Left forelimb (tissue), 1 donor: ENCODE data around the gene PHF23.

Experiments
- DNase-seq: peaks from one replicate; pipeline ENCODE4 v3.0.0-alpha.2; 2018; ENCODE audit warnings: low spot score

The PHF23 gene

DNA sequence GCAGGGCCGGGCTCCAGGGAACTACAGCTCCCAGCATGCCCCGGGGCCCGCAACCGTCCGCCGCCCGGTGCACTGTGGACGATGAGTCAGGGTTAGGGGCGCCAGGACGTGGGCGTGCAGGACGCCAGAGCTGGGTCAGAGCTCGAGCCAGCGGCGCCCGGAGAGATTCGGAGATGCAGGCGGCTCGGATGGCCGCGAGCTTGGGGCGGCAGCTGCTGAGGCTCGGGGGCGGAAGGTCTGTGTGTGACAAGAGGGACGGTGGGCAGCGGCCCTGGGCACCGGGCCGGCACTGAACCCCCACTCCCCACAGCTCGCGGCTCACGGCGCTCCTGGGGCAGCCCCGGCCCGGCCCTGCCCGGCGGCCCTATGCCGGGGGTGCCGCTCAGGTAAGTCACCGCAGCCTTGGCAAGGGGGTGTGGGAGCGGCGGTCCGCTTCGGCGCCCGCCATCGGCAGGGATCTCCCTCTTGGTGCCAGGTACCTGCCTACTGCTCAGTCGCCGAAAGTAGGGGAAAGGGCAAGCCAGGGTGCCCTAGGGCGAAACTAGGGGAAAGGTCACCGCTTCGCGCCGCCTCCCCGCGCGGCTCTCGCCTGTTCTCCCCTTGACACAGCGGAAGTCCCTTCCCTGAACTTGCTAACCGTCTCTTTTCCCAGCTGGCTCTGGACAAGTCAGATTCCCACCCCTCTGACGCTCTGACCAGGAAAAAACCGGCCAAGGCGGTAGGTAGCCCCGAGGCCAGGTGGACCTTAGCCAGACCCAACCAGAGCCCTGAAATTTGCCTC is 19.3 kb downstream of the PHF23 start, which contains the start of the genes ACADVL and DLG4:
Gene ACADVL, plus strand, starts transcription at position 127 of the 781 bp plus-strand sequence. Its CDS starts 47 bp downstream, at position 174.
Gene DLG4, minus strand, starts transcription at position 25 of the 781 bp plus-strand sequence.
- DNase-seq, result peak; percentile 93

DNA sequence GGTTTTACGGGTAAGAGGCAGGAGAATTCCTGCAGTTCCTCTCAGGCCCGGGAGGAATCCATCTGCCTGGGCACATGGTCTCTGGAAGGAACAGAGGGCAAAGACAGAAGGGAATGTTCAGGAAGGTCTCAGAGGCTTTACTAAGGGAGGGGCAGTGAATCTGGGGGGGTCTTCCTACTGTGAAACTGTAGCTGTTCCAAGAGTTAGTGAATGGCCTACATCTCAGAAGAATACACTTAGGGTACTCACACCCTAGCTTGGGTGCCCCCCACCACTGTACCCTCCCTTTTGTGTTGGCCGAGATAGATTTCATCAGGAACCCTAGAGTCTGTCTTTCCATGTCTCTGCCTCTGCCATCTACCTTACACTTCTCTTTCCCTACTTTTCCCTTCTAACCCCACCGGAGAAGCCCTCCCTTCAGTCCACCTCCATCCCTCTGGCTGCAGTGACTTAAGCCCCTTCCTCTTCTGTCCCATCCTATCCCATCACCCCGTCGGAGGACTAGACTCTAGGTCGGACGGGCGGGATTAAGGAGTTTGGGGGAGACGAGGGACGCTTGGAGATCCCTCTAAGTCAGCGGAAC is 19.9 kb downstream of the PHF23 start:
- DNase-seq, result no peak

DNA sequence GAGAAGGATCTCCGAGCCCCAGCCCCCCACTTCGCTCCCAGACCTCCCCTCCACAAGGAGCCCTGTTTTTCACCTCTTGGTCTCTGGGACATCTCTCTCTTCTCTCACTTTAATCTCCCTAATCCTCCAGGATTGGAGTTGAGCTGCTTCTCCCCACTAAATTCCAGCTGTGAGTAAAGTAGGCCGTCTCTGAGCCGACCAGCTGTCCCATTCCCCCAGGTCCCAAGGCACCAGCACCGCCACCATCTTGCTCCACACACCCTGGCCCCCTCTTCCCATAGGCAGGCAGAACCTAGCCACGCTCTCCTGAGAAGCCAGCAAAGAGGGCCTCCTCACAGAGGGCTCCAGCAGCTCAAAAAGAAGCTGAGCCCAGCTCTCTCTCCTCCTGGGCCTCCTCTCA is 20.5 kb downstream of the PHF23 start:
- no peak for DNase-seq

DNA sequence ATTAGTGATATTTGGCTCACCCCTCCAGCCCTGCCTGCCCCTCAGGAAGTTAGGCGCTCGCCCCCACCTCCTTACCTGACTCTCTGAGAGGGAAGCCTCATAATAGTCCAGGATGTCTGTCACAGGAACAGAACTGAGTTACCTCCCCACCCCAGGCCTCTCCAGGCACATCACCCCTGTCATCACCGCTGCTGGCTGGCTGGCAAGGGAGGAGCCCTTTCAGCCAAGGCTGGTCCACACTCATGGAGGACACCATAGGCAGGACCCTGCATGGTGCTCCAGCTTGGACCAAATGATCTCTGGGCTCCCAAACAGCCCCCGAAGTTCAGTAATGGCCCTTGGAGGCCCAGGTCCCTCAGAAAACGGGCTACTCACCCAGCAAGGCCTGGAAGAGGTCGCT is 21.1 kb downstream of the PHF23 start:
- DNase-seq, result no peak

DNA sequence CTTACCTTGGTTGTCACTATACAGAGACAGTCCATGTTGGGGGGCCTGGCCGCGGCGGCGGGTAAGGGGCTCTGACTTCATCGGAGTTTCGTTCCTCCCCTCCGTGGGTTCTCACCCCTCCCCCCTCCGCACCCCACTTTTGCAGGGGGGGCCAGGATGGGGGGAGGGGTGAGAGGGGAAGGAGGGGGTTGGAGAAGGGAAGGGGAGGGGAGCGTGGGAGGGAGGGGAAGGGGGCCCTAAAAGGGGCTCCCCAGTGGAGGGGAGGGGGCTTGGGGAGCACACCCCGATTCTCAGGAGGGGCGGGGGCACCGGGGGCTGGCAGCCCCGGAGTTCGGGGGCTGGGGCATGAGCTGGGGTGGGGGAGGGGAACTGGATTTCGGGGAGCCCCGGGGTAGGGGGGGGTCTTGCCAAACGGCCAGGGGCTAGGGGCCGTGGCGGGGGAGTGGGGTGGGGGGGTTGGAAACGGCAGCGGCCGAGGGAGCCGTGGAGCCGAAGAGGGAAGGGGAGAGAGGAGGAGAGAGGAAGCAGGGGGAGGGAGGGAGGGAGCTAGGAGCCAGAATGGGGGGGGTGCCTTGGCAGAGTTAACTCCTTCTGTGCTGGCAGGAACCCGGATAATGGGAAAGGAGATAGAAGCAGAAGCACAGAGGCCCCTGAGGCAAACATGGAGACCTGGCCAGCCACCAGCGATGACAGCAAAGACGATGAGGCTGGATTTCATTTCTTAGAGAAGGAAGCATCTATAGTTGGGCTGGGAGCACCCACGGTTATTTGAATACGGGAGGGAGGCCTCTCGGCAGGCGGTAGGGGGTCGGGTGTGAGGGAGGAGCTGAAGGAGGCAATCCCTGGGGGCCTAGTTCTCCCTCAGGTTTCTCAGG is 21.9 kb downstream of the PHF23 start:
- DNase-seq, result peak; percentile 87

DNA sequence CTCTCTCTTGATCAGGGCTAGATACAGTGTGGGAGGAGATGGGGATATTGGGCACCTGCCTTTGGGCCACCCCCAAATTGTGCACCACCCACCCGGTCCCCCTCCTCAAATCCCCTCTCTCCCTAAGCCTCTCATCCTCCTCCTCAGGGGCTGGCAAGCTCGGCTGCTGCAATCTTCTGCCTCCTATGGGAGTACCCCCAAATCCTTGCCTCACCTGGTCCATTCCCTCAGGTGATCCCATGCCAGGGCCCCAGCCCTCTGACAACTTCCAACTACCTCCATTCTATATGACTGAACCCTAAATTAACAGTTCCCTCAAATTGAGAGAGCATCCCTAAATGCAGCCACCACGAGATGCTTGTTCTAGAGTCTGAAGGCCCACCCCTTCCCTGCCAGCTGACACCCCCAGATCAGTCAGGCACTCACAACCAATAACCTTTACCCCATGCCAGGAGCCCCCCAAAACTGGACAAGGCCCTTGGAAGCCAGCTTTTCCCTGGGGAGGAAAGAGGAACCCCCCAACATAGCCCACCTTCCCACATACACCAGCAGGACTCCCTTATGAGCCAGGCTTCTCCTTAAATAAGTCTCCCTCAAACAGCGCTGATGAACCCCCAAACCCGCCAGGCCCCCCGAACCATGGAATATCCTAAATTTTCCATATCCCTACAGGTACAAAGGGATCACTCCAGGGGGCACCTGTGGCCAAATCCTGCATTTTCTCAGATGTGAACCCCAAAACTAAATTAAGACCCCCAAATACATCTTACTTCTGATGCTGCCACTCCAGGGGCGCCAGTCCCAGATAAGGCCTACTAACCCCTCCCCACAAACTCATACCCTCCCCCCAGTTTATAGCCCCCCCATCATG is 22.8 kb downstream of the PHF23 start:
- DNase-seq, result no peak

DNA sequence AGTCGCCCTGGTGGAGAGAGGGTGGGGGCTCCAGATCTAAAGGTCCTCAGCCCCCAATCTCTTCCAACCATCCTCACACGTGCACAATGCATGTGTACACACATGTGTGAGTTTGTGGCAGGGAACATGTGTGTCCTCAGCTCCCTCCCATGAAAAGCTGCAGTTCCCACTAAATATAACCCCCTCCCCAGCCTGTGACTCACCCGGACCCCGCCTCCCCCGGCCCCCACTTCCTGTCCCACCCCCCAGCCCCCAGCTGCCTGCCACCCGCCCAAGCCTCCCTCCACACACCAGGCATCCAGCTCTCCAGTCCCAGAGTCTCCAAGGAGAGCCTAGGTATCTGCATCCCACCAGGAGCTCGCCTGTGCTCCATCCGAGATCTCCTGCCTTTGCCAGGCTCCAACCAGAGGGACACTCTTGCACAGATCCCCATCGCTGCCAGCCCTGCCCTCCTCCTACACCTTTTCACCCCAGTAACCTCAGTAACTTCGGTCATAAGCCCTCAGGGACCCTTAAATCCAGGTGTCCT is 23.5 kb downstream of the PHF23 start:
- DNase-seq, result no peak

DNA sequence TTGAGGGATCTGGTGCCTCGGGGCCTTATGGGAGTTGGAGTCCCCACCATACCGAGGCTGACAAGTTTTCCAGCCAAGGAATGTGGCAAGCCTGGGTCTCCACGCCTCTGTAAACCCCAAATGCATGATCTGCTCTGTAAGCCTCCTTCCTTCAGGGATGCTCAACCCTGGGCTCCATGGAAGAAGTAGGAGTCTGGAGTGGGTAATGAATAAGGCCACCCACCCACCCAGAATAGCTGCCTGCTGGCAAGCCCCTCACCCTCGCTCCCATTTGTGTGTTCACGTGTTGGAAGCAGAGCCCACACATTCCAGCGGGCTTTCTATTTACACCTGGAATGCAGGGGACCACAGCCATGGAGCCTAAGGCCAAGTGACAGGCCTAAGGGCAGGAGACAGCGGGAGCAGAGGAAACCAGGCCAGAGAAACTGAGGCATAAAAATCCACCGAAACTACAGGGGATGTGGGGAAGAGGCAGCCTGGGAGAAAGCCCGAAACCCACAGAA is 24.1 kb downstream of the PHF23 start:
- DNase-seq, result no peak

DNA sequence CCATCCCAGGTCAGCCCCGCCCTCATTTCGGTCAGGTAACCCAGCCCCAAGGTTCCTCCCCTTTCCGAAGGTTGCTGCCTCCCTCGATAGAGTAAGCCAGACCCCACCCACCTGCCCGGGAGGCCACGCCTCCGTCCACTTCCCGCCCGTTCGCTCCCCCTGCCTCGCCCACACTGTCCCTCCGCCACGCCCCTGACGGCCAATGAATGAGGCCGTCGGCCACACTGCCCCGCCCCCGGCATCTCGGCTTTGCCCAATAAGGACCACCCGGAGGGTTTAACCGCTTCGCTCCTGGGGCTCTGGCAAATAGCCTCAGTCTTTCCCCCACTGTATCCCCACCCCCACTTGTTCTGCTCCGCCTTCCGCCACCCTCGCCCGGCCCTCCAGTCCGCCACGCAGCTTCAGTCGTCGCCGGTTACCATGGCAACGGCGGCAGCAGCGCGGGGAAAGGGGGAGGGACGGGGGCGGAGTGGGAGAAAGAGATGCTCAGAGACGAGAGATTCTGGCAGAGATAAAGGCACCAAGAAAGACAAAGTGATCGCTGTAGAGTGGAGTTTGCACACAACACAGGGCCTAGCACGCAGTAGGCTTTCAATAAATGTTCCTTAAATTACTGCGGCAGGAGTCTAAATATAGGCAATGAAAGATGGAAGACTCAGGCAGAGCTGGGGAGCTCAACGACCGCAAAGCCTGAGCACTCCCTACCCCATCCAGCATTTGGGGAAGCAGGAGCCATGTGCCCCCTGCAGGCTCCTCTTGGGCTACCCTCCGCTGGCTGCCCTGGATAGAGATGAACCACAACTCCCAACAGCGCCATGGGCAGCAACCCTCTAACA is 24.7 kb downstream of the PHF23 start:
- DNase-seq, result peak; percentile 99

DNA sequence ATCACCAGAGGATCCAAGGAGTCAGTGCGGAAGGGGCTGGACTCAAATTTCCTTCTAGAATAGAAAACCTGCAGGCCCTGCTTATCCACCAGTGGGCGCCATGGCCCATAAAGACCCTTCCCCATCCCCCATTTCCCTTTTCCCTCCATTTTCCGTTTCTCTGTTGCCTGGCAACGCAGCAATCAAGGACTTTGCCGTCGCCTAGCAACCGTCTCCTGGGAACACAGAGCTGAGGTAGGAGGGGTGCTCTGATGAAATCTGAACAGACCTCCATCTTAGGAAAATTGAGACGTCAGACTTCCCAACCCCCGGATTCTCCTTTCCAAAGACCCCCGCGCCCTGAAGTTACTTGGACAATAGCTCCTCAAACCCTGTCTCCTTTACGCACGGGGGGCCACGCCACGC is 25.4 kb downstream of the PHF23 start:
- peak; percentile 86 for DNase-seq

DNA sequence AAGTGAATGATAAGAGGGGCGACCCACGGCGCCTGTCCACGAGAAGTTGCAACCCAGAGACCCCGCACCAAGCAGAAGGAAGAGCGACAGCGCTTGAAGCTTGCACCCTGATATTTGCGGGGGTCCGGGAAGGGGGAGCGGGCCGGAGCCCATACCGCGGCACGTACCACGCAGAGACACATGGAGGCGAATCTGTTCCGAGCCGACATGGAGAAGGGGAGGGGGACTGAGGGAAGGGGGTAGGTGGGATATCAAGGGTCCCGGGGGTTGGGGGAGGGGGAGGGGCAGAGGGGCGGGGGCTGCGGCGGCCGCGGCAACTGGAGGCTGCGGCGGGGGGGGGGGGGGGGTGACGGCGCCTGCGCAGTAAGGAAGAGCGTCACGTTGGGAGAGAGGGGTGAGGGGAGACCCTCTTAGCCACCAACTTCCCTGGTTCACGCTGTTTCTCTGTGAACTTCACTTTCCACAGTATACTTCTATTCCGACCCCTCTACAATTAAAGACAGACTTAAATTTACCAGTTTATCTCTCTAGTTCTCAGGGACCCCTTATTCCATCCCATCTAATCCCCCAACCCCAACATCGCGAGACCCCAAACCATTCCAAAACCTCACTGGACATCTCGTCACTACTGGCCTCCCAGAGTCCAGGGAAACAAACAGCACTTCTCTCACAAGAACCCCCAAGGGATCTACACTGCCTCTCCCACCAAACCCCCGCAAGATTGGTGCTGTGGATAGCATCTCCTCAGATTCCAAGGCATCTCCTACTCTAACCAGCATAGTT is 27.6 kb downstream of the PHF23 start:
- DNase-seq, result no peak

DNA sequence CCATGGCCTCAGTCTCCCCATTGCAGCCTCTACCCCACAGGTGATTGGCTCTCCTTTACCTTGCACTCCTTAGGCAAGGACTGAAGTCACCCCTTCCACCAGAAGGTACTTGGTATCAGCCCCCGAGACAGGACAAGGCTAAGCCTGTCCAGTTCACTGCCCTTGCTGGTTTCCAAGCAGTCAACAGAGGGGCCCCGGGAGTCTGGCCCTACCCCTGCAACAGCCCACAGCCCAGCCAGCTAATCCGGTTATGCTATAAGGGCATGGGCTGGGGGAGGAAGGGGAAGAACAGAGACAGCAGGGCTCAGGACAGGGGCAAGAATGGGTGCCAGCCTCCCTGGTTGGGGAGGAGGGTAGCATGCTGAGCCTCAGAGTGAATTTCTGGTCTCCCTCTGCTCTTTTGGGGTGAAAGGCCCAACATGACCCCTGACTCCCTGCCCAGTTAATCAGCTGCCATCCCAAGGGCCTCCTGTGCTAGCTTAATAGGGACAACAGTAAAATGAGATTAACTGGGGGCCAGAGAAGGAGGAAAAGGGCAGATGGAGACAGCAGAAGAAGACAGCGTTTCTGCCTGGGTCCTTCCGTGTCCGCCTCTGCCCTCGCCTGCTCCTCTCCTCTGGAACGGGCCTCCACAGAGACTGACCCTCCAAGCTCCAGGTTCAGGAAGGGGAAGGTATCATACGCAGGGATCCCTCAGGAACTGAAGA is 30.4 kb downstream of the PHF23 start:
- DNase-seq, result no peak

DNA sequence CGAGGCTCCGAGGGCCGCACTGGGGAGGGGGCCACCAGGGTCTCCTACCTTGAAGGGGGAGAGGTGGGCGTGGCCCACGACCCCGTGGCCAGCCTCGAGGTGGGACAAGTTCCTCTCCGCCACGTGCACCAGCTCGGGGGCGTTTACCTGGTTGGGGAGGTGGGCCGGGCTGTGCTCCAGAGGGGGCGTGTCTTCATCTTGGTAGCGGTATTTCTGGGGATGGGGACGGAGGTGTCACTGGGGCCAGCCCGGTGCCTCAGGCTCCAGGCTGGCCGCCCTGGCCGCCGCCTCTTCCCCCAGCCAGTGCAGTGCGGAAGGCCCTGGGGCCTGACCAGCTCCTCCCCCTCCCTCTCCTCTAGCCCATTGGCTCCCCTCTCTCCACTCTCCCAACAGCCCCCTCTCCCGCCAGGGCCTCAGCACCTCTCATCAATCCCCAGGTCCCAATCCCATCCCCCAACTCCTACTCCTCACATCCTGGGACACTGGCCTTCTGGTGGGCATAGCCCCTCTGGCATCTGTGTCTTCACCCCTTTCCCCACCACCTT is 31.2 kb downstream of the PHF23 start:
- DNase-seq, result no peak

DNA sequence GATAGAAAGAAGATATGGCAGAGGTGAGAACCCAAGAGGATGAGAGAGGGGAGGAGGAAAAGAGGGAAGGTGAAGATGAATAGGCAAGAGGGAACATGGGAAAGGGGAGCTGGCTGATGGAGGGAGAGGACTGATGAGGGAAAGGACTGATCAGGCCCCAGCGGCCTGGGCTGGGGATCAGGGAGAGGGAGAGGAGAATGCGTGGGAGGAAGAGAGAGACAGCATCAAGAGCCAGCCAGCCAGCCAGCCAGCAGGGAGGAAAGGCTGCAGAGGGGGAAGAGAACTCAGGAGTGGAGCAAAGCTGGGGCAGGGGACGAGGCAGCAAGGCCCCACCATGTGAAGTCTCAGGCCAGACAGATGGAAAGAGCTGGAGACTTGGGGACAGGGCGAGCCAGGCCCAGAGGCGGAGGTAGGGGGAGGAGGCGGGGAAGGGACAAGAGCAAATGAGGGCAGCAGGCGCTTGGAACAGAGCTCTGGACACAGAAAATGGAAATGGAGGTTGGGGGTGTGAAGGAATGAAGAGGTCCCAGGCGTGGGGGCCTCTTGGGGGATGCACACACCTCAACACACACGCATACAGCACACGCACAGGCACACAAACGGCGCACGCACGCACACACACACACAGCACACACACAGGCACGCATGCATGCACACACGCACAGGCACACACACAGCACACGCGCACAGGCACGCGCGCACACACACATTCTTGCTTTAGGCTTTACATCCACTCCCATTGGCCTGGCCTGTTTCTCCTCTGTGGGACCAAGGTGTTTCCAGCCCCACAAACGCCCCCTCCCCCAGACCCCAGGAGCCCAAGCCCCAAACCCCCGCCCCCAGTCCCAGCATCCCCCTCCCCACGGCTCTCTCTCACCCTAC is 31.9 kb downstream of the PHF23 start:
- peak; percentile 64 for DNase-seq

DNA sequence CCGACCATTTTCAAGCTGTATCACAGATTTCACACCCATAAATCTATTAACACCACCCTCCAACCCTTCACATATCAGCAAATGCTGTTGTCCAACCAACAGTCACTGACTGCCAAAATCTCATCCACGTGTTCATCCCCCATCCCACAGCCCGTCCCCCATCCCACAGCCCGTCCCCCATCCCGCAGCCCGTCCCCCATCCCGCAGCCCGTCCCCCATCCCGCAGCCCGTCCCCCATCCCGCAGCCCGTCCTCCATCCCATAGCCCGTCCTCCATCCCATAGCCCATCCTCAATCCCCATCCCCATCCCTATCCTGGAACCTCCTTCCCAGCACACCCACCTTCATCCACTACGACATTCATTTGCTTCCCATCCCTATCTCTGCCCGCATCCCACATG is 33.7 kb downstream of the PHF23 start:
- DNase-seq, result no peak

DNA sequence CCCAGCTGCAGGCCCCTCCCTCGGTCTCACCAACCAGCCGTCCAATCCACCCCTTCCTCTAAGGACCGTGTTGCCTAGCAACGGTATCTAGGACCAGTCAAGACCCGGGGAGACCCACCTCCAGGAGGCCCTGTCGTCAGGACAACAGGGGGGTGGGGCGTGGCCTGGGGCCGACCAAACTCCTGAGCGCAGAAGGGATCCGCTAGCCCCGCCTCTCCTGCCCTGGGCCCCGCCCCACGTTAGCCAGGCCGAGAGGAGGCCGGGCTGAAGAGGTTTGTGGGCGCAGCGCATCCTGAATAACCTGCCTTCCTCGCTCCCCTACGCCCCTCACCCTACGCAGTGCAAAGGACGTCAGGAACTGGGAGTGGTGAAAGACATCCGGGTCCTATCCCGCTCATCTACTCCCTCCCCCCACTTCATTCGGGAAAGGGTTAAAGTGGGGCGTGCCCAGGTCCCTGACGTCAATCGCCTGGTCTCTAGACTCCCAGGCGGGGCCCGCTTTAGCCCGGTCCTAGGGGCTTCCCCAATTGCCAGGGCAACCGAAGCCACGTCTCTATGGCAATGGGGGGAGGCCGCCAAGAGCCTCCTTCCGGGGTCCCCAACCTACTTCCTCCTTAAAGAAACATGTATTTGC is 34.3 kb downstream of the PHF23 start:
- DNase-seq, result peak; percentile 93

DNA sequence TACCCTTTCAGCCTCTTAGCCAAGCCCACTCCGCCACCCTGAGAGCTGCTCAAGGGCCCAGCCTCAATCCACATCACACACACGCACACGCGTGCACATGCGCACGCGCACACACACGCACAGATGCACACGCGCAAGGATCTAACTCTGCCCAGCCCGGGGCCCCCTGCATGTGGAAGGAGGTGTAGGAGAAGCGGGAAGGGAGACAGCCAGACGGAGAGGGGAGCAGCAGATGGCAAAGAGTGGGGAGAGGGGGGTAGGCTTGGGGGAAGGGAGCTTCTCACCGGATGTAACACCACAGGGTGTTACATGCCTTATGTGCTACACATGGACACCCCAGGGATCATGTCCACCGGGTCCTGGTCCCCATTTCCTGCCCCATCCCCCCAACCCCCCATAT is 34.9 kb downstream of the PHF23 start:
- no peak for DNase-seq
